IPS-15b (cell line): ENCODE data around the gene ANKRD28.
"Not testable (repeated sequence)": the region's sequence is repeated elsewhere in the genome, so short reads cannot be mapped to it uniquely, and the experiment has no call there.

Source experiments
- H3K27me3 ChIP-seq: one replicate; pipeline ENCODE4 v1.6.1; 2013; ENCODE audit warnings: low read length; ENCODE audit not compliant: control insufficient read depth, insufficient read depth
- H3K36me3 ChIP-seq: one replicate; pipeline ENCODE4 v1.6.1; 2013; ENCODE audit warnings: low read length; ENCODE audit not compliant: control insufficient read depth, insufficient read depth
- H3K4me1 ChIP-seq: one replicate; pipeline ENCODE4 v1.6.1; 2013; ENCODE audit warnings: mild to moderate bottlenecking, low read length; ENCODE audit not compliant: control insufficient read depth, insufficient read depth
- H3K4me3 ChIP-seq: one replicate; pipeline ENCODE4 v1.5.1; 2013; ENCODE audit warnings: low read depth, low read length
- H3K9ac ChIP-seq: one replicate; pipeline ENCODE4 v1.6.1; 2013; ENCODE audit warnings: low read depth, mild to moderate bottlenecking, low read length
- H3K9me3 ChIP-seq: one replicate; pipeline ENCODE4 v1.6.1; 2013; ENCODE audit warnings: mild to moderate bottlenecking, low read length; ENCODE audit not compliant: control insufficient read depth, insufficient read depth

ANKRD28 gene

DNA sequence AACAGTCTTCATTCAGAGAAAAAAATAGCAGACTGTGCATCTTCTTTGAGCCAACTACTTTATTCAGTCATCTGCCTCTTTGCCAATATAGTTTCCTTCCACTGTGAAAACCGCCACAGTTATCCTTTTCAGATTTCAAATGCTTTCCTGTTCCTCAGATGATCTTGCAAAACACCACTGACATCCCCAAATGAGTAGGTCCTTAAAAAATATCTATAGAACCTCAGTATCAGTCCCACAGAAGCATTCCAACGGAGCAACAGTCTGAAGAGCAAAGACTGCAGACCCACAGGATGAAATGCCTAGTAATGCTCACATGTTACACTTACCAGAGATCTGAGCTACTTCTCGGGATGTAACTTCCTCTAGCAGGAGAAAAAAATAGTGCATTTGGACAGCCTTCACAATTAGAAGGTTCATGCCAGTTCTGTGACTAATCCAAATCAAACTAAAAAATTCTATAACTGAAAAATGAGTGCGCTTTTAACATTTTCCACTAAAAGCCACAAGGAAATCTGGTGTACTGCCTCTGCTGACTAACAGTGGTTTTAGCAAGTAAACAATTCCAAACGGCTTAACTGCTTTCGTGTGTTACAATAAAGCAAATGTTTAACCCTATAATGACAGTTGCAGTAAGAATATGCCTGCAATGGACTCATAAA lies at the start of gene ANKRD28:
TSS of gene ANKRD28 (minus strand) at position 338 of the 662 bp plus-strand sequence. CDS start 1,458 bp downstream, outside the sequence.
- H3K9ac ChIP-seq = no peak within 1 kb of the TSS
- H3K4me3 ChIP-seq = no peak within 1 kb of the TSS
- H3K9me3 ChIP-seq = no peaks in the 10 kb centered on the region
- no peaks in the 10 kb centered on the region for H3K27me3 ChIP-seq
- no peaks in the 10 kb centered on the region for H3K36me3 ChIP-seq
- H3K4me1 ChIP-seq = peaks cover 14% of the 10 kb centered on the region

GRCh38 chr3:15847239-15847638 lies 49.5 kb upstream of the ANKRD28 start:
- H3K36me3 ChIP-seq = no peaks in the 10 kb centered on the region
- H3K27me3 ChIP-seq = no peaks in the 10 kb centered on the region
- H3K4me3 ChIP-seq = no peak overlapping the region
- H3K4me1 ChIP-seq = no peaks in the 10 kb centered on the region
- H3K9ac ChIP-seq = no peak overlapping the region
- H3K9me3 ChIP-seq = no peaks in the 10 kb centered on the region

DNA sequence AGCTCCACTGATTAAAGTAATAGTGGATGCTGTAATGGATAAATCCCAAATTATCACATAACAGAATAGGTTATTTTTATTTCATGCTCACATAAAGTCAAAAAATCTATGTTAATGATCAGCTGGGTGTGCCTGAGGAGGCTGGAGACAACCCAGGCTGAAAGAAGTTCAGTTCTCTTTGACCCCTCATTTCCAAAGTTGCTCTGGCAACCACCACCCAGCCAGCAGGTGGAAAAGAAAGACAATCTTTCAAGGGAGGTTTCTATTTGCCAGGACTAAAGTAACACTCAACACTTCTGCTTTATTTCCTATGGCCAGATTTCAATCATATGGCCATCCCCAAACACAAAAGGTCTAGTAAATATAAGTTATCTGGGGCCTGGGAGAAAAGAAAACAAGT lies 48.8 kb upstream of the ANKRD28 start:
- H3K9me3 ChIP-seq = no peaks in the 10 kb centered on the region
- no peak overlapping the region for H3K4me3 ChIP-seq
- H3K36me3 ChIP-seq = no peaks in the 10 kb centered on the region
- no peaks in the 10 kb centered on the region for H3K27me3 ChIP-seq
- no peaks in the 10 kb centered on the region for H3K4me1 ChIP-seq
- no peak overlapping the region for H3K9ac ChIP-seq

- no peak overlapping the region for H3K9ac ChIP-seq
- no peaks in the 10 kb centered on the region for H3K9me3 ChIP-seq
- H3K4me1 ChIP-seq = no peaks in the 10 kb centered on the region
Observed at GRCh38 chr3:15845475-15845874, 47.7 kb upstream of the ANKRD28 start.

DNA sequence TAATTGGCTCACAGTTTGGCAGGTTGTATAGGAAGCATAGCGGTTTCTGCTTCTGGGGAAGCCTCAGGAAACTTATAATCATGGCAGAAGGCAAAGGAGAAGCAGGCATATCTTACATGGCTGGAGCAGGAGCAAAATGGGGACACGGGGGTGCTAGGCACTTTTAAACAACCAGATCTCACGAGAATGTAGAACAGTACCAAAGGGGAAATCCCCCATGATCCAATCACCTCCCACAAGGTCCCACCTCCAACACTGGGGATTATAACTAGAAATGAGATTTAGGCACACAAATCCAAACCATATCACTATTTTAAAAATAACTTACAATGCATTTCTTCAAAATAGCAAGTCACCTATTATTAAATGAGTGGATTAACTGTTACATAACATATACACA lies 47.1 kb upstream of the ANKRD28 start:
- Histone ChIP-seq H3K27me3 (no peaks in the 10 kb centered on the region), H3K36me3 (no peaks in the 10 kb centered on the region), H3K9me3 (no peaks in the 10 kb centered on the region), H3K9ac (no peak overlapping the region), H3K4me3 (no peak overlapping the region), H3K4me1 (no peaks in the 10 kb centered on the region)

More at GRCh38 chr3:15845475-15845874, 47.7 kb upstream of the ANKRD28 start:
- no peak overlapping the region for H3K4me3 ChIP-seq
- H3K27me3 ChIP-seq = no peaks in the 10 kb centered on the region
- H3K36me3 ChIP-seq = no peaks in the 10 kb centered on the region

- H3K27me3 ChIP-seq, H3K4me3 ChIP-seq, H3K4me1 ChIP-seq, H3K9me3 ChIP-seq, H3K36me3 ChIP-seq, H3K9ac ChIP-seq: not testable (repeated sequence)
Observed at GRCh38 chr3:15841091-15841973, 43.6 kb upstream of the ANKRD28 start.

DNA sequence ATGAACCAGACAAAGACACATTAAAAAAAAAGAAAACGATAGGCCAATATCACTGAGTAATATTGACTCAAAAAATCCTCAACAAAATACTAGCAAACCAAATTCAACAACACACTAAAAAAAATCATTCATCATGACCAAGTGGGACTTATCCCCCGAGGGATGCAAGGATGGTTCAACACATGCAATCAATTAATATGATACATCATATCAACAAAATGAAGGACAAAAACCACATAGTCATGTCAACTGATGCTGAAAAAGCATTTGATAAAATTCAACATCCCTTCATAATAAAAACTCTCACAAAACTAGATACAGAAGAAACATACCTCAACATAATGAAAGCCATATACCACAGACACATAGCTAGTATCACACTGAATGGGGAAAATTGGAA lies 41.8 kb upstream of the ANKRD28 start:
- H3K27me3 ChIP-seq = no peaks in the 10 kb centered on the region
- H3K4me1 ChIP-seq = no peaks in the 10 kb centered on the region
- H3K4me3 ChIP-seq = no peak overlapping the region
- no peaks in the 10 kb centered on the region for H3K9me3 ChIP-seq
- H3K9ac ChIP-seq = no peak overlapping the region
- H3K36me3 ChIP-seq = no peaks in the 10 kb centered on the region

DNA sequence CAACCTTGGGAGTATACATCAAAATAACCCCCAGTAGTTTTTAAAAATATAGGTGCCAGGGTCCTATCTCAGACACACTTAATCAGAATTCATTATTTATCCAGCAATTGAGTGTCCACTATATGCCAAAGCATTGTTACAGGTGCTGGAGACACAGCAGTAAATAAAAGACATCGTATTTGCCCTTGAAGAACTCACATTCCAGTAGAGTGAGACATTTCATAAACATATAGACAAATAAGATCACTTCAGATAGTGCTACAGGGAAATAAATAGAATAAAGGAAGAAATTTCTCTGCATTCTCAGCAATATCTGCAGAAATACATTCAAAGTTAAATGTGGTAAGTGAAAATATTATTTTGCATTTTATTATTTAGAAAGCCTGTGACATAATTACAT lies 34.1 kb upstream of the ANKRD28 start:
- Histone ChIP-seq H3K9me3 (no peaks in the 10 kb centered on the region), H3K27me3 (no peaks in the 10 kb centered on the region), H3K4me1 (no peaks in the 10 kb centered on the region), H3K9ac (no peak overlapping the region), H3K36me3 (no peaks in the 10 kb centered on the region), H3K4me3 (no peak overlapping the region)

- no peaks in the 10 kb centered on the region for H3K9me3 ChIP-seq
- no peak overlapping the region for H3K9ac ChIP-seq
- H3K27me3 ChIP-seq = no peaks in the 10 kb centered on the region
- no peaks in the 10 kb centered on the region for H3K4me1 ChIP-seq
- H3K4me3 ChIP-seq = no peak overlapping the region
- no peaks in the 10 kb centered on the region for H3K36me3 ChIP-seq
Observed at GRCh38 chr3:15825016-15825415, 27.2 kb upstream of the ANKRD28 start.

DNA sequence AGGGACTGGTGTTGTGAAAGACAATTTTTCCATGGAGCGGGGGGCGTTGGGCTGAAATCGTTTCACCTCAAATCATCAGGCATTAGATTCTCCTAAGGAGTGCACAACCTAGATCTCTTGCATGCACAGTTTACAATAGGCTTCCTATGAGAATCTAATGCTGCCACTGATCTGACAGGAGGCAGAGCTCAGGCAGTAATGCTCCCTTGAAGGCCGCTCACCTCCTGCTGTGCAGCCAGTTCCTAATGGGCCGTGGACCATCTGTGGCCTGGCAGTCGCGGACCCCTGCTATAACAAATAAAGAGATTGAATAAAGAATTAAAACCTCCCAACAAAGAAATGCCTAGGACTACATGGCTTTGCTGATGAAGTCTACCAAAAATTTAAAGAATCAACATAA lies 25.3 kb upstream of the ANKRD28 start:
- Histone ChIP-seq H3K9me3 (no peaks in the 10 kb centered on the region), H3K36me3 (no peaks in the 10 kb centered on the region), H3K9ac (no peak overlapping the region), H3K27me3 (no peaks in the 10 kb centered on the region), H3K4me3 (no peak overlapping the region), H3K4me1 (no peaks in the 10 kb centered on the region)

DNA sequence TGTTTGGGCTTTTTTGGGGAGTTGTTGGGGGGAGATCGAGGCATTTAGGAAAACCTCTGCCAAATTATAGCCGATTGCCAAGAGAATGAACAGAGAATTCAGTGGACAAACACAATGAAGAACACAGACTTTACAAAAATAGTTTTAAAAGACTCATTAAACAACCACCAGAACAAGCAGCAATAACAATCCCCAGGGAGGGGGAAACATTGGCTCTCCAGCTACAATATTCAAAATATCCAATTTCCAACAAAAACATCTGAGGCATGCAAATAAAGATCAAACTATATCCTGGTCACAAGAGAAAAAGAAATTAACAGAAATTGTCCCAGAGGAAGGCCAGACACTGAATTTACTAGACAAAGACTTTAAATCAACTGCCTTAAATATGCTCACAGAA lies 24.5 kb upstream of the ANKRD28 start:
- H3K36me3 ChIP-seq = no peaks in the 10 kb centered on the region
- H3K4me3 ChIP-seq = no peak overlapping the region
- no peaks in the 10 kb centered on the region for H3K27me3 ChIP-seq
- no peak overlapping the region for H3K9ac ChIP-seq
- H3K9me3 ChIP-seq = no peaks in the 10 kb centered on the region
- no peaks in the 10 kb centered on the region for H3K4me1 ChIP-seq

DNA sequence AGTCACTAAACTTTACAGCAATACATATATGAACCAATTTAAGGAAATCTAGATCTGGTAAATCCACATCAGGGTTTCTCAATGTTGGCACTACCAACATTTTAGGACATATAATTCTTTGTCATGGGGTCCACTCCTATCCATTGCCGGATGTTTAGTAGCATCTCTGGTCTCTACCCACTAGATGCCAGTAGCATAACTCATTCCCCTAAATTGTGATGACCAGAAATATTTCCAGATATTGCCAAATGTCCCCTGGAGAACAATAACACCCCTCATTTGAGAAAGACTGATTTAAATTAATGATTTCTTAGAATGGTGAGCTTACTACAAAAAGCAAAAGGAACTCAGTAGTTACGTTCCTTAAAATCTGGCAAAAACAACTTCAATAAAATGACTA lies 23.1 kb upstream of the ANKRD28 start:
- Histone ChIP-seq H3K27me3 (no peaks in the 10 kb centered on the region), H3K36me3 (no peaks in the 10 kb centered on the region), H3K4me3 (no peak overlapping the region), H3K4me1 (no peaks in the 10 kb centered on the region), H3K9ac (no peak overlapping the region), H3K9me3 (no peaks in the 10 kb centered on the region)
